Fibroblast of peridontal ligament (primary cell): ENCODE results near the gene RAB11FIP4.

Experiments
- DNase-seq: peaks from one replicate; pipeline ENCODE4 v3.0.0-alpha.2; 2010; ENCODE audit errors: extremely low read depth

The RAB11FIP4 gene

DNA sequence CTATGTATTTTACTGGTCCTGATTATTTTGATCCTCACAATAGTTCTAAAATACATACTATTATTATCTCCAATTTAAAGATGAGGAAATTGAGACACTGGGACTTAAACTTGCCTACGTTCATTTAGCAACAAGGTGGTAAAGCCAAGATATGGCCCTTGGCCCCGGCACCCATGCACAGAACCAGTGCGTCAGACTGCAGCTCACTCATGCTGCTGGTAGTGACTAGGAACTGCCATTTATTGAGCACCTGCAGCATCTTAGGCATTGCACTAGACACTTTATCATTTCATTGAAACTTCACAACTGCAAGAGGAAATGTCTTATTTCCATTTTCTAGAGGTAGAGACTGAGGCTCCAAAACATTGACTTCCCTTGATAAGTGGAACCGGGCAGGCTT lies 93.3 kb downstream of the RAB11FIP4 start:
- DNase-seq, result no peak

DNA sequence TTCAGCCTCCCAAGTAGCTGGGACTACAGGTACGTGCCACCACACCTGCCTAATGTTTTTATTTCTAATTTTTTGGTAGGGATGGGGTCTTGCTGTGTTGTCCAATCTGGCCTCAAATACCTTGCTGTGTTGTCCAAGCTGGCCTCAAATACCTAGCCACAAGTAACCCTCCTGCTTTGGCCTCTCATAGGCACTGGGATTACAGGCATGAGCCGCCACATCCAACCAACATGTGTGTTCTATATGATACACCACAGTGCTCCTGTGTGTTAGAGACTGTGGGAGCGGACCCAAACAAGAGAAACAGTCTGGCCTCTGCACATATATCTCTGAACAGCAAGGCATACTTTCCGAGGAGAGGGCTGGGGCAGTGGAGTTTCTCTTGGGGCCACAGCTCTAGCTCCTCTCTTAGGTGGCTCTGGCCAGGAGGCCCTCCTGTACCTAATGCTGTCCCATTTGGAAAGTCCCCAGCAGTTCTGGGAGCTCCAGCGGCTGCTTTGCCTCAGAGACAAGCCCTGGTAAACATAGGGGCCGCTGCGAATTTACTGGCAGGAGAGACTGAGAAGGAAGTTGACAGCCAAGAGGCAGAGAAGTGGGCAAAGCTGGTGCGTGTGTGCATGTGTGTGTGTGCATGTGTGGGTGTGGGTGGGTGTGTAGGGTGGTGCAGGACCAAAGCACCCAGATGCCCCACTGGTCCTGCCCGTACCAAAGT lies 95.0 kb downstream of the RAB11FIP4 start:
- DNase-seq, result no peak

DNA sequence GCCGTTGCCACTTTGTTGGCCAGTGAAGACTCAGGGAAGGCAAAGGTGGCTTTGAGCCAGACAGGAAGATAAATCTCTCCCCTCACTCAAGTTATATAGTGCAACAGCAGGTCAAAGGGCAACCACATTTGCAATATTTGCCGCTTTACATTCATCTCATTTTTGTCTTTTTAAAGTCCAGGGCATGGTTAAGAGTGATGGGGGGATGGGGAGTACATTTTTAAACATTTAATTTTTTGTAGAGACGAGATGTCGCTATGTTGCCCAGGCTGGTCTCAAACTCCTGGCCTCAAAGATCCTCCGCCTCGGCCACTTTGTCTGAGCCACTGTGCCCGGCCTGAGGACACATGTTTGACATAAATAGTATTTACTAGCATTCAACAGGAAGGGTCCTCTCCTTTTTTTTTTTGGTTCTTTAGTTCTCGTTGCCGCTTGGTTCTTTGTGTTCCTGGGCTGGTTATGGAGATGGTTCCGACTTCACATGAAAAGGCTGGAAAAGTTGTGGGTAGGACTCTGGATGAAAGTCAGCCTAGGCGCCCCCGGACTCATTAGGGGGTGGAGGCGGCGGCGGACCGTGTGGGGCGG lies 95.7 kb downstream of the RAB11FIP4 start:
- no peak for DNase-seq

DNA sequence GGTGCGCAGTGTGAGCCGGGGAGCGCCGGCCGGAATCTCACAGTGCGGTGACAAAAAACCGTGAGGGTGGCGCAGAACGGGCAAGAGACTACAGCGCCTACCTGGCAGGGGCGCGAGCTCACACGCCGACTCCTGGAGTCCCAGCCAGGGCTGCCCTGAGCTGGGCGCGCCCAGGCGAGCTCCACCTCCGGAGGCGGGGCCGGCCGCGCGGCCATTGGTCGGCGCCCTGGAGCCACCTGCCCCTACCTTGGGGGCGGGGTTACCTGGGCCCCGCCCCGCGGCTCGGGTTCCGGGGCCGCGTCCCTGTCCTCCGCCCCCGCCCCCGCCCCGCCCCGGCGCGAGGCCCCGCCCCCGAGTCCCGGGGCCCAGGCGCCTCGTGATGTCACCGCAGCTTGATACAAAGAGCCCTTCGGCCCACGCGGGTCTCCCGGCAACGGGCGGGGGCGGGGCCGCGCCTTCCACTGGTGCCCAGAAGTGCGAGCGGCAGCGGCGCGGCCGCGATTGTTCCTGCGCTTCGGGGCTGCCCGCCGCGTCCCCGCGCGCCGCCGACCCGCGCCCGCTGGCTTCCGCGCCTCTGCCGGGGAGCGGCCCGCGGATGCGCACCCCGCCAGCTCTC lies 96.3 kb downstream of the RAB11FIP4 start:
- DNase-seq, result no peak

DNA sequence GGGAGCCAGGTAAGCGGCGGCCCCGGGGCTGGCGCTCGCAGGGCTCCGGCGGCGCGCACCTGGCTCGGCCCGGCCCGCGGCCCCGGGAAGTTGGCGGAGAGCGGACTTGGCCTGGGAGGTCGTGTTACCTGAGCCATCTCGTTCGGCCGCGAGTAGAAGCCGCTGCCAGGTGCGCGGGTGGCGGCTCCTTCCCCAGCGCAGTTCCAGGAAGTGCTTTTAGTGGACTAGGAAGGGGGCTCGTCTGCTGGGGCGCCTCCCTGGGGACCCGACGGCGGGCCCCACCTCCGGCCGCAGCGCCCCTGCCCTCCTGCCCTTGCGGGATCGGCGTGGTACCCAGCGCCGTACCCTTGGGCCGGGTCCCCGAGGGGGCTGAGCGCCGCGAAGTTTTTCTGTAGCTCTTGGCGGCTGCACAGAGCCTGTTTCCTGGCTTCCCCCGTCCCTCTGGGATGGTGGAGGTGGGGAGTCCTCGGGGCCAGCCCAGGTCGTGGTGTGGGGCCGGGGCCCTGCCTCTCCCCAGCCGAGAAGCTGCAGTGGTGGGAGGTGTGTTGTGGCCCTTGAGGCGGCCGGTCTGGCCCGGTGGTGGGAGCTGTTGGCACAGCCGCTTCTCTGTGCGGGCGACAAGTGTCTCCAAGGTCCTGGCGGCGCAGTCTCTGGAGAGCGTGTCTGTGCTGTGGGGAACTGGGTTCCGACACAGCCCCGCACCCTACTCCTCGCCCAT lies 96.9 kb downstream of the RAB11FIP4 start:
- no peak for DNase-seq

DNA sequence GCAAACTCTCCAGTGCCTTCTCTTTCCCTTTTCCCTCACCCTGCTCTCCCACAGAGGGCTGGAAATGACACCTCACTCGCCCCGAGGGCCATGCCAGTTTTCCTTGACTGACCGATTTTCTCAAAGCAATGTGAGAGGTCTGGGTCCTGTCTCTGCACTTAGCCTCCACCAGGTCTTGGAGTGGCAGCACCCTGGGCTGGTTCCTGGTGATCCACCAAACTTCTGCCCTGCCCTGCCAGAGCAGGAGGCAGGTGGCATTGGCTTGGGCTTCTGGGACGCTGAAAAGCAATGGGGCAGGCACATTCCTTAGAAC lies 97.5 kb downstream of the RAB11FIP4 start:
- DNase-seq, result no peak

DNA sequence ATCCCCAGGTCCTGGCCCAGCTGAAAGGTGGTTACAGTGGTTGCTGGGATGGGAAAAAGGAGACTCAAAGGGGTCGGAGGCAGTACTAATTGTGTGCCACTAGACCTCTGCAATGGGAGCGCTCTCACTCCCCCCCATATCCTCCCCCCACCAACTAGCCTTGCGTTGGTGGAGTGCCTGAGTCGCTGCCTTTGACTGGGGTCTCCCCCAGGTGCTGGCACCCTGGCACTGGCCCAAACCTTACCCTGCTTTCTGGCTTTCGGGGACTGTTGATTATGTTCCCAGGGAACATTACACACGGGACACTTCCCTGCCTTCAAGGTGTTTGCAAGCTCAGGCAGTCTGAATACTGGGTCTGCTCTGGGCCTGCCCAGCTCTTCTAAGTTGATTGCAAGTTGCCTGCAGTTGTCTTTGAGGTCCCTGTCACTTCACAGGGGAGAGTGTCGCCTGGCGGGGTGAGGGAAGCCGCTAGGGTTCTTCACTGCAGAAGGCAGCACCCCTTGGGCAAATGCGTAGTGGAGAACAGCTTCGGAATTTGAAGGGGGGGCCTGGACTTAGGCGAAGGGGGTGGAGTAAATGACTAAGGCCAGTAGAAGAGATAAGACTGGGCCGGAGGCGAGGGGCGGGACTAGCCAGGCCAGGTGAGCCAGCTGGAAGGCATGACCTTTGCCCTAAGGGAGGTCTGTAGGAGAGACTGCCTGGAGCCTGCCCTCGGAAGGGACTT lies 98.0 kb downstream of the RAB11FIP4 start:
- no peak for DNase-seq

DNA sequence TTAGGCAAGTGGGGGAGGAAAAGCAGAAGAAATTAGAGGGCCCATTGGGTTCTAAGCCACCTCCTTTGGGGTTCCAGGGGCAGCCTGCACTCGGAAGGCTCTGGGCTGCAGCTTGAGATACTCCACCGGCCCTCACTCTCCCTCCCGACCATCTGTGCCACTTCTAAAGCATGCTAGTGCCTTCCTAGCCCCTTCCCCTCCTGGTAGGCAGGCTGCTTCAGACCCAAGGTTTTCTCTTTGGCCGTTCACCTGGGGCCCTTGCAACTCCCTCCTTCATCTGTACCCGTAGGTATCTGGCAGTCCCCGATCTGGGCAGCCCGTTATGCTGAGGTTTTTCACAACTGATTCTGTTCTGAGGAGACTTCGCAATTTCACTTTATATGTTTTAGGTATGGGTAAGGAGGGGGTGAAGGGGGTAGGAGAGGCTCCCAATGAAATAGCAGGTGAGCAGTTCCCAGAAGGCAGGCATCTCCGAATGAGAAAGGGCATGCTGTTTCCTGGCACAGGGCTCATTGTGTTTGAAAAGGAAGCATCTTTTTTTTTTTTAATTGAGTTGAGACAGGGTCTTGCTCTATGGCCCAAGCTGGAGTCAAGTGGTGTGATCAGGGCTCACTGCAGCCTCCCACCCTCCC lies 98.7 kb downstream of the RAB11FIP4 start:
- no peak for DNase-seq

DNA sequence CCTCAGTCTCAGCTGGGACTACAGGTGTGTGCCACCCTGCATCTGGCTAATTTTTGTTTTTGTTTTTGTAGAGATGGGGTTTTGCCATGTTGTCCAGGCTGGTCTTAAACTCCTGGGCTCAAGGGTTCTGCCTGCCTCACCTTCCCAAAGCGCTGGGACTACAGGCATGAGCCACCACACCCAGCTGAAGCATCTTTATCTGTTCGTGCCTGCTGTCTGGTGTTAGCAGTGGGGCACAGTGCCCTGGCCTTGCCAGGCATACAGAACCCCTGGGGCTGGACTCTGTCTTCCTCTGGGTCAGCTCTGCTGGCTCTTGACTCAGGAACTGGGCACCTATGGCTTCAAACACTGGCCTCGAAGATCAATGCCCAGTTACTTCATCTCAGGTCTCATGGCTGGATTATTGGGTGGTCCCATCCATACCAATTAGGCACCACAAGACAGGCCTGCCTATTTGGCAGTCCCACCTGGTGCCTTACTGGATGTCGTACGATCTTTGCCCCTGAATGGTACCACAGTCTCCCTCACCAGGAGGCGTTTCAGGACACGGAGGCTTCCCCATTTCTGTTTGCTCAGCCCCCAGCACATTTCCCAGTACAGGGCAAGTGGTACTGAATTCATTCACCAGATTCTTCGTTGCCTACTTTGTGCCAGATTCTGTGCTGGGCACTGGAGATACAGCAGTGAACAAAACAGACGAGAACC lies 99.3 kb downstream of the RAB11FIP4 start:
- no peak for DNase-seq

DNA sequence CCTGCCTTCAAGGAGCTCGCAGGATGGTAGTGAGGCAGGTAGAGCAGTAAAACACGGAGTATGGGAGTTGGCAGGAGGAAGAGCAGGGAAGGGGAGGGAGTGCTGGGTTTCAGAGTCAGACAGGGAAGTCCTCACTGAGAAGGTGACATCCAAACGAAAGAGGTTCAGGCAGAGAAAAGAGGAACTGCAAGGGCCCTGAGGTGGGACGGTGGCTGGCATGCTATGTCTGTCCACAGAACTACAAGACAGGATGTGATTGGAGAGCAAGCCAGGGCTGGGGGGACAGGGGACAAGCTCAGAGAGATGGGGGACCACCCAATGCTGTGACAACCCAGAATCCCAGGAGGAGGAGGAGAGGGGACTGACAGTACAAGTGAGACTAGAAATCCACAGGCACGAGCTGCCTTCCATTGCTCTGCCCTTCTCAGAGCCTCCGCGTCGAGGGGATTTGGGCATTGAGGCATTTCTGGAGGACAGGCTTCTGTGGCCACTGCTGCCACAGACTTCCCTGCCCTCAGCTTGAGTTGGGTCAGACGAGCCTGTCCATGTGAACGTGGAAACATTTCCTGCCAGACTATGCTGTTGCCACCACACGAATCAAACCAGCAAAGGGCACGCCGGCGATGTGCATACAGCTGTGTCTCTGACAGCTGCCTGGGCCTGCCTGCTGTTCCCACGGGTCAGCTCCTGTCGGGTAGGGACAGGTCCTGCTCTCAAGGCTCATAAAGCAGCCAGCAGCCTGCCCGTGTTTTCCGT lies 100.1 kb downstream of the RAB11FIP4 start:
- DNase-seq, result no peak

DNA sequence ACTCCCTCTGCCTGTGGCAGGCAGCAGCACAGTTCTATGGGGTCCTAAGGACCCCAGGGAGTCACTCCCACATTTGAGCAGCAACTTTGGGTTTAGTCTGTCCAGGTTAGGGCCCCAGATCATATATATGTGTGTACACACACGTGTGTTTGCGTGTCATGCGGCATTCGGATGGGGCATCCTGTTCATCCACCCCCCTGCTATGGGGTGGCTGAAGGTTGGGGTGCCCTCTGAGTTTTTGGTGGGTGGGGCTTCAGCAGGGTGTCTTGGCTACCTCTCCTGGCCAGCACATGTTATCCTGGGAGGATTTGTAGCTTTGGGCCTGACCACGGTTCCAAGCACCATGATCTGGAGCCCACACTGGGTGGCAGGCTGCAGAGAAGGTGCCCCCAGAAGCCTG lies 100.7 kb downstream of the RAB11FIP4 start:
- no peak for DNase-seq

DNA sequence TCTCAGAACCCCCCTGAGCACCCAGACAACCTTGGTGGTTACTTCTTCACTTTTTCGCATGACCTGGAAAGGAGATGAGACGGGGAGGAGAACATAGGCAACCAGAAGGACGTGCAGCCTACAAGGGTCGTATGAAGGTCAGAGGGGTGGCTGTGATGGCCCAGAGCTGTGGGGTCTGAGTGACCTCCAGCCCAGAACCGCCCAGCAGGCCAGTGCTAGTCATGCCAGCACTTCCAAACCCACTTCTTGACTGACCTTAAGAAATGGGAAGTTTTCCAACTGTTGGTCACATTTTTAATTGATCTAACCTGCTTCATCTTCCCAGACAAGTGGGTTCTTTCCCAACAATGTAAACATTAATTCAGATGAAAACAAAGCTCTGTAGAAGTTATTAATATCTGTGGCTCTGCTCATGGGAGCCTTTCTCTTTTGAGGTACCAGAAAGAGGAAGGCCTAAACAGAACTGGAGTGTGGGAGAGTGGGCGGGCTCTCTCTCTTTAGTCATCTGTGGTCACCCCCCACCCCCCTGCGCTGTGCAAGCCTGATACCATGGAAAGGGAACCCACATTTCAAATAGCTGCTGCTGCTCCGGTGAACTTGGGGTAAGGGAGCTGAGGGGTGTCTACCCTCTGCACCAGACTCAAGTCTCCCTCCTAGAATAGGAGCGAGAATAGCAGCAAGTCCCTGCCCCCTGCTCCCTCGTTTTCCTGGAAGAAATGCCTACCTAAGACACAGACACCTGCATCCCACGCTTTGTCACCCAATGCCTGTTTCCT lies 101.6 kb downstream of the RAB11FIP4 start:
- no peak for DNase-seq

DNA sequence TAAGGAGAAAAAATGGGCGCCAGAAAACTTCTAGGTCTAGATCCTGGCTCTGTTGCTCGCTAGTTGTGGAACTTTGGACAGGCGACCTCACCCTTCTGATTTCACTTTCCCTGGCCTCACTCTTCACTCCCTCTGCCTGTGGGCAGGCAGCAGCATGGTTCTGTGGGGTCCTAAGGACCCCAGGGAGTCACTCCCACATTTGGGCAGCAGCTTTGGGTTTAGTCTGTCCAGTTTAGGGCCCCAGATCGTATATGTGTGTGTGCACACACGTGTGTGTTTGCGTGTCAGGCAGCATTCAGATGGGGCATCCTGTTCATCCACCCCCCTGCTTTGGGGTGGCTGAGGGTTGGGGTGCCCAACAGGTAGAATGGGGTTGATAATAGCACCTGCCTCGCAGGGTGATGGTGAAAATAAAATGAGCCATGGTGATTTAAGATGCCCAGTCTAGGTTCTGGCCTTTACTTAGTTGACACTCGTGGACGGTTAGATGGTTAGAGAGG lies 102.2 kb downstream of the RAB11FIP4 start:
- no peak for DNase-seq

DNA sequence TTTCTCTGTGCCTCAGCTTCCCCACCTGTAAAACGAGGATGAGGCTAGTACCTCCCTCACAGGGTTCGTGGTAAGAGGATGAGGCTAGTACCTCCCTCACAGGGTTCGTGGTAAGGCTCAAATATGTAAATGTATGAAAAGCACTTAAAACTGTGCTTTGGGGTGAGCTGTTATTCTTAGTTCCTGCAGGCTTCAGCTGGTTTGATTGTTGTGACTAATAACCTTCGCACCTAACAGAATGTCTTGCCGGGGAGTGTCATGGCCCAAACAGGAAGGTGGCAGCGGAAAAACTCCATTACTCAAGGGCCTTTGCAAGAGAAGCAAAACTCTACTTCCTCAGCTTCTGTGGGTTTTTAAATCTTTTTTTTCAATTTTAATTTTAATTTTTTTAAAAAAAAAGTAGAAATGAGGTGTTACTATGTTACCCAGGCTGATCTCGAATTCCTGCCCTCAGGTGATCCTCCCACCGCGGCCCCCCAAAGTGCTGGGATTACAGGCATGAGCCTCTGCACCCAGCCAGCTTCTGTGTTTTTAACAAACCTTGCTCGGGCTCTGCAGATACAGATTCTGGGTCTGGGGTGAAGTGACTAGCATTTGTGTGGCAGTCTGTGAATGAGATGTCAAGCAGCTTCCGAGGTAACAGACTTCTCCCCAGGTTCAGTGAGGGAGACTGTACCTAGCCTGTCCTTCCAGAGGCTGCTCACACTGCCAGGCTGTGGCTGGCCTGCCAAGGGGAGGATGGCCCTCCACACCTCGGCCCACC lies 103.0 kb downstream of the RAB11FIP4 start:
- no peak for DNase-seq

DNA sequence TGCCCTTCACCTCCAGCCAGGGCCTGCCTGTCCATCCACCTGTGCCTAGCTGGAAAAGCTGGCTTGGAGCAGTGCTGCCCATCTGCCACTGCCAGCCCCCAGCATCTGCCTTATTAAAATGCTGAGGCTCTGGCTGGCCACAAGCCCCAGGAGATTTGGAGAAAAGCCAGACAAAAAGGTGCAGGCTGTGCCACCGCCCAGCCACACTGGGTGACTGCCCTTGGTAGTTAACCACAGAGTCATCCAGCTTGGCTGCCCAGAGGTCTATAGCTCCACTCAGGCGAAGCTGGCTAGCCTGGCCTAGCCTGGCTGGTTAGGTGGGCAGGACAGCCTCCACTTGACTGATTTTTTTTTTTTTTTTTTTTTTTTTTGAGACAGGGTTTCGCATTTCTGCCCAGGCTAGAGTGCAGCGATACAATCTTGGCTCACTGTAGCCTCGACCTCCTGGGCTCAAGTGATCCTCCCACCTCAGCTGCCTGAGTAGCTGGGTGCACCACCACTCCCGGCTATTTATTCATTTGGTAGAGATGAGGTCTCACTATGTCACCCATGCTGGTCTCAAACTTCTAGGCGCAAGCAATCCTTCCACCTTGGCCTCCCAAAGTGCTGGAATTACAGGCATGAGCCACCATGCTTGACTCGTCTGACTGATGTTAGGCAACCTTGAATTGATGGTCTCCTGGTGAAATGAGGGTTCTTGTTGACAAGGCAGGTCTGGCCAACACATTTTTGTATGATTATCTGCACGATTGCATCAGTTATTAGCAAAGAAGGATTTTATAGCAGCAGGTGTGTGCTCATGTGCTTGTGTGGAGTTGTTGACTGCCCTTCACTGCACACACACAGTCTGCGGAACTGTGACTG lies 103.8 kb downstream of the RAB11FIP4 start:
- no peak for DNase-seq

DNA sequence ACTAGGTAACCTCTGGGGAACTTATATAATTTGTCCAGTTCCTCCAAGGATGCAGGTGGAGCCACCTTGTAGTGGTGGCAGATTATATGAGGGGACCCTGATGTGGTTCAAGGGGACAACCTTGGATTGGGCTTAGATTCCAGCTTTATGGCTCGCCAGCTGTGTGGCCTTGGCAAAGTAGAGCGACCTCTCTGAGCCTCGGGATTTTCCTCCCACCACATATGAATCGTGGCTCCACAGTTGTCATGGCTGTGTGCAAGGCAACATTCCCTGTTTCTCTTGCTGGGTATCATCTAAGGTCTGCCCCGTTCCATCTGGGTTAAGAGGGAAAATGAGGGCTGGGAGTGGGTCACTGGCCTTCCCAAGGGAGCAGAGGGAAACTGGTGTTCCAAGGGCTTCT lies 104.6 kb downstream of the RAB11FIP4 start:
- no peak for DNase-seq

DNA sequence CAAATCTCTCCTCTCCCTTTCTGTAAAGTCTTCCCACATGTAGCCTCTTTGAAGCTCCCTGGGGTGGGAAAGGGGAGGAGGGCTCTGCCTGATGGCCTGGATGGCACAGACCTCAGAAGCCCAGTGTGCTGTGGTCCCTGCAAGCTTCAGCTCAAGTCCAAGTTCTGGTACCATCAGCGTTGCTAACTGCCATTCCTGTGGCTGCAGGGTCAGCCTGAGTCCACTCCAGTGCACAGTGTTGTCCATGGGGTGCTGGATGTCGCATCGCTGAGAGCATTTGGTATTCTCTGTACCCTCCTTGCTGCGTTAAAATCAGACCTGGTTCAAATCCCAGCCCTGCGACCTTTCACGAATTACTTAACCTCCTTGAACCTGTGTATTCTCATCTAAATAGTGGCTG lies 105.1 kb downstream of the RAB11FIP4 start:
- no peak for DNase-seq

DNA sequence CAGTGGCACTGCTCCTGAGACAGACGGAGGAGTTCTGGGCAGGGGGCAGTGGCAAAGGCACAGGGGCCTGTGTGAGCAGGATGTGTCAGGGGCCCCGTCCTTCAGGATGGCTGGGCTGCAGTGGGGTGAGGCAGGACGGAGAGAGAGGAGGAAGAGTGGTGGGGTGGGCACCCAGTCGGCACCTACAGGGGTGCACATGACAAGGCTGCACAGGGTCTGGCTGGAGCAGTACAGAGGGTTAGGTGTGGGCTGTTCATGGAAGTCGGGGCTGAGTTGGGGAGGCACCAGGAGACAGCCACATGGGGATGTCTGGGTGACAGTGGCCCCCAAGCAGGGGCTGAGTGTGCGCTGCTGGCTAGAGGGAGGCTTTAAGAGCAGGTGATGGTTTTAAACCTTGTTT lies 106.0 kb downstream of the RAB11FIP4 start:
- no peak for DNase-seq
